Astrocyte of the spinal cord (primary cell): Measurements from ENCODE around the gene IGSF9B.

Experiments
- DNase-seq: peaks from one replicate; pipeline ENCODE4 v3.0.0; 2011; ENCODE audit warnings: low read depth, low spot score
- H3K4me3 ChIP-seq: 2 replicates; pipeline ENCODE4 v1.5.1; 2011; ENCODE audit warnings: low read depth, mild to moderate bottlenecking, low read length, moderate library complexity
- in situ Hi-C: cut with HindIII; loops from 2 replicates; pipeline ENCODE4 v1.10.0; 2017; ENCODE audit warnings: low sequenced_read_pairs
- TF ChIP-seq, protein P1 (sequence below): IDR thresholded peaks from 2 replicates; pipeline ENCODE4 v1.5.1; 2012; ENCODE audit warnings: low read depth, mild to moderate bottlenecking, low read length, inconsistent platforms

Gene IGSF9B

DNA sequence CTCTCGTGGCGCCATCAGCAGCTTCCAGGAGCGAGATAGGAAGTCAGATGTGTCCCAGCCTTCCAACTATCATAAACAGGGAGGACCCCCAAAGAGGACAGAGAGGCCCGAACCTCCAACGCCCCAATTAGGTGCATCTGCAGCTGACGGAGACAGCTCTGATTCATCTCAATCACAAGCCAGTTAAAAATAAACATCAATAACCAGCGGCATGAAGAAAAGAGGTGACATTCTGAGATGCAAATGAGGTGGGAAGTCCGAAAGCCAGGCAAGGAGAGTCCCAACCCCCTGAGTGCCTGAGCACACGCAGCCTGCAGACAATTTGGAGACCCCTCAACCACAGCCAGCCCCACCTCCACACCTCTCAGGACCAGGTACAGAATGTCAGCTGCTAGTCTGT lies 28.1 kb upstream of the IGSF9B start:
- no peak overlapping the region for H3K4me3 ChIP-seq

DNA sequence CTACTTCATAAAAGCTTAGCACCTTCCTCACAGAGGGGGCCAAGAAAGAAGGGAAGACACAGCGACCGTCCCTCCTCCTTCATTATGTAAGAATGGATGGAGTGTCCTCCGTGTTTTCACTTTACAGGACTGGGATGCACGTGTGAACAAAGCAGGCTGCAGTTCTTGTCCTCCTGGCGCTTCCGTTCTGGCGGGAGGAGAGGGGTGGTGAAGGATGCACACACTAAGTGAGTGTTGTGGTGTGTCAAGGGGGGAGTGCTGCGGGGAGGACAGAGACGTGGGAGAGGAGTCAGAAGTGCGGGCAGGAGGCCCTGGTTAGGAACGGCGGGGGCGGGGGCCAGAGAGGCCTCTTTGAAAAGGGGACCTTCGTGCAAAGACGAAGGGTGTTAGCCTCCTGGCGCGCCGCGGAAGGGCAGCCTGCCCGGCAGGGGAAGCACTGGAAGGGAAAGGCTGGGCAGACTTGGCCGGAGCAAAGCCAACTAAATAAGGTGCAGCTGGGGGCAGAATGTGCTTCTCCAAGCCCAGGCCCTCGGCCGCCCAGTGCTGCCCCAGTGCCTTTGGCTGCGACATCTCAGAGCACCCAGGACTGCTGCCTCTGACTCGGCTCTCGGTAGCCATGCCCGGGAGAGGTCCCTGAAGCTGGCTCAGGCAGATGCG lies 27.0 kb upstream of the IGSF9B start:
- in situ Hi-C loops: no loop called here
- TF ChIP-seq, protein P1, sequence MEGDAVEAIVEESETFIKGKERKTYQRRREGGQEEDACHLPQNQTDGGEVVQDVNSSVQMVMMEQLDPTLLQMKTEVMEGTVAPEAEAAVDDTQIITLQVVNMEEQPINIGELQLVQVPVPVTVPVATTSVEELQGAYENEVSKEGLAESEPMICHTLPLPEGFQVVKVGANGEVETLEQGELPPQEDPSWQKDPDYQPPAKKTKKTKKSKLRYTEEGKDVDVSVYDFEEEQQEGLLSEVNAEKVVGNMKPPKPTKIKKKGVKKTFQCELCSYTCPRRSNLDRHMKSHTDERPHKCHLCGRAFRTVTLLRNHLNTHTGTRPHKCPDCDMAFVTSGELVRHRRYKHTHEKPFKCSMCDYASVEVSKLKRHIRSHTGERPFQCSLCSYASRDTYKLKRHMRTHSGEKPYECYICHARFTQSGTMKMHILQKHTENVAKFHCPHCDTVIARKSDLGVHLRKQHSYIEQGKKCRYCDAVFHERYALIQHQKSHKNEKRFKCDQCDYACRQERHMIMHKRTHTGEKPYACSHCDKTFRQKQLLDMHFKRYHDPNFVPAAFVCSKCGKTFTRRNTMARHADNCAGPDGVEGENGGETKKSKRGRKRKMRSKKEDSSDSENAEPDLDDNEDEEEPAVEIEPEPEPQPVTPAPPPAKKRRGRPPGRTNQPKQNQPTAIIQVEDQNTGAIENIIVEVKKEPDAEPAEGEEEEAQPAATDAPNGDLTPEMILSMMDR: no peak
- DNase-seq: no peak
- H3K4me3 ChIP-seq: no peak overlapping the region

More for the DNA sequence above, 28.1 kb upstream of the IGSF9B start:
- TF ChIP-seq, protein P1: no peak
- in situ Hi-C loops: no loop called here
- DNase-seq: no peak

DNA sequence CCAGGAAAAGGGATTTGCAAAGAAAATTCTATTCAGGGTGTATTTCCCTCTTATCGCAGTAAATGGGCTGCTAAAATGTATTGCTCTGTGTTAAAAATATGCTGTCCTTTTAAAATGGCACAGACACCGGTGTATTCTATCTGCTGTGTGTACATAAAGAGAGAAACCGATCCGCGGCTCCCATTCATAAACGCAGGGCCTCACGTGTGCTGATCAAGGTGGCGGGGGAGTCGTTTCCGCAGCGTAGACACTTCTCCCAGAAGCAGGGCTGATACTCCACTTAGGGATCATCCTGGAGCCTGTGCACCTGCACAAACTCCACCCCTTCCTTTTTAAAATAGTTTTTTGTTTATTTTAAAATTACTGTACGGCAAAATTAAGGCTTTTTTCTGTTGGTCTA lies 26.1 kb upstream of the IGSF9B start:
- DNase-seq: no peak
- TF ChIP-seq, protein P1: no peak
- in situ Hi-C loops: no loop called here
- no peak overlapping the region for H3K4me3 ChIP-seq

DNA sequence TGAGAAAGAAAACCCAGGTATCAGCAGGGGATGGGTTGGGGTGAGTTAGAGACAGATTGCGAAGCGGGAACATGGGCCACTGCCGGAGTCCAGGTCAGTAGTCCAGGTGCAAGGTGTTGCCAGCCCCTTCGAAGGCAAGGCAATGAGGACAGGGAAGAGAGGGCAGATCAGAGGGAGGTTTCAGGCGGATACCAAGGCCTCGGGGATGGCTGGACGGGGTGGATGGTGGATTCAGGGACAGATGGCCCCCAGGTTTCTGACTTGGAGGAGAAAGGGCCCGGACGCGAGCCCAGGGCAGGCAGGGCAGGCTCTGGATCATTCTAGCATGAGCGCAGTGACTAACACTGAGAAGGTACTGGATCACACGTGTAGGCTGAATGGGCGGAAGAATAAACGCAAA lies 25.4 kb upstream of the IGSF9B start:
- no peak for DNase-seq
- TF ChIP-seq, protein P1: no peak
- no peak overlapping the region for H3K4me3 ChIP-seq
- in situ Hi-C loops: no loop called here

DNA sequence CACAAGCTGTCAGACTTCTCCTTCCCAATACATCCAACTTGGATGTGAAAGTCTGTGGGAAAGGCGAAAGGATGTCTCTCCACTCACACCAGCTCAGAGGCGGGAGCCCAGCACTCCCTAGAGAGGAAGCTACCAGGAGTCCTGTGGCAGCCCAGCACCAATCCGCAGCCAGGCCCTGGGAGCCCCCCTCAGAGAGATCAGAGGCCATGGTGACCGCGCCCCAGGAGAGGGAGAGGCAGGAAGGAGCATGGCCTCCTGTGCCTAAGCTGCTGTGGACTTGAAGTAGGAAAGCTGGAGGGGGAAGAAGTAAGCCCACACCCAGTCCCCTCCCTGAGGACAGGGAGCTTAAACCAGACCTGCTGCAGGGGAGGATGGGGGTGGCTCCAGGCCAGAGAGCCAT lies 24.4 kb upstream of the IGSF9B start:
- H3K4me3 ChIP-seq: no peak overlapping the region
- TF ChIP-seq, protein P1: no peak
- in situ Hi-C loops: no loop called here
- no peak for DNase-seq

DNA sequence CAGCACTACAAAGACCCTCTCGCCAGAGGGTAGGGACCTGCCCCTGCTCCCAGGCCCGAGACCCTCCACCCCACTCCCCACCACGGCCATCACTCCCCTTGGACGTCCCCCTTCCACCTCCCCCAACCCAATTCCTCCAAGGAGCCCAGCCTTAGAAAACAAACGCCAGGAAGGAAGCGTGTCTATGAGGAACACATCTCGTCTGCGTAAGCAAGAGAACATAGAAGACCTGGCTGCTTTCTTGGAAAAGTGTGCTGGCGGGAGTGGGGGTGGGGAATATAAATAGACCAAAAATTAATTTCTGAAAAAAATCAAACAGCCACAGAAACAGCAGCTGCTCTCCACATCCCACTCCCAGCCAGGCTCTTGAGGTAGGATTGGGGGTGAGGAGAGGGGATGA lies 23.9 kb upstream of the IGSF9B start:
- DNase-seq: no peak
- H3K4me3 ChIP-seq: no peak overlapping the region
- in situ Hi-C loops: no loop called here
- TF ChIP-seq, protein P1: no peak

DNA sequence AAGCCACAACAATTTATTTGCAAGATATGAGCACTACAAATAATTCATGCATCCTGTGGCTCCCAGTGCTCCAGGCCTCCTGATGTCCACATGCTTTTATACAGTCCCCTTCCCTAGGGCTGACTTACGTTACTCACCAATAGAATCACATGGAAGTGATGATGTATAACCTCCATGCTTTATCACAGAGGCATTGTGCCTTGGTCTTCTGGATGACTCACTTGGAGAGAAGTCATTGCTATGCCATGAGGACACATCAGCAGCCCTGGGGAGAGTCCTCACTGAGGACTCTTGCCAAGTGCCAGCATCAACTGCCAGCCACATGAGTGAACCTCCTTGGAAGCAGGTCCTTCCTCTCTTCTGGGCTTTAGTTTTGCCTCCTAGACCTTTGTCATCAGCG lies 22.0 kb upstream of the IGSF9B start:
- TF ChIP-seq, protein P1: no peak
- no peak overlapping the region for H3K4me3 ChIP-seq
- DNase-seq: no peak
- in situ Hi-C loops: no loop called here
